Omental fat pad (tissue), 4 donors: ENCODE measurements around the gene LRRC70. TPM values are rescaled to one million over a fixed set of nuclear protein-coding genes. Genes with fewer than 3 reads are reported as not detected.

Experiments
- ATAC-seq: fragments of 150-250 bp; one replicate; pipeline ENCODE4 v1.9.1; 2016; ENCODE audit warnings: mild to moderate bottlenecking, moderate library complexity; ENCODE audit not compliant: low FRiP score
- DNase-seq: peaks from one replicate; pipeline ENCODE4 v3.0.0-alpha.2; 2019; ENCODE audit warnings: low spot score
- CTCF ChIP-seq, 3 donors: fragments of 450-650 bp; IDR thresholded peaks; one replicate each; pipeline ENCODE4 v1.5.1; 2016 to 2017; ENCODE audit warnings: antibody characterized with exemption in 3 of 3, mild to moderate bottlenecking in 3 of 3, moderate library complexity in 2 of 3
- total RNA-seq, 4 donors: library from RNA; depleted of rRNA; stranded (reverse); fragments of >200 nt; gene quantifications; one replicate each; pipeline ENCODE4 v1.1.0, GENCODE V29; 2016

LRRC70 gene
- total RNA-seq, 4 donors from 2014 or later, result 5.8 to 18.4 (median 7.6) TPM

- no peak for DNase-seq
- no peak for ATAC-seq
- no peak for TF ChIP-seq CTCF (IDR thresholded peaks at IDR 0.05)
These were observed 48.5 kb downstream of the LRRC70 start for GRCh38 chr5:62627121-62627520.

- no peak for DNase-seq
- ATAC-seq, result no peak
- TF ChIP-seq CTCF (IDR thresholded peaks at IDR 0.05), result no peak
These were observed 49.3 kb downstream of the LRRC70 start for GRCh38 chr5:62627901-62628300.

Other genes starting within 250 kb of the LRRC70 start
- 10 to 100 TPM; 23.0 to 46.5 (median 32.9) TPM for gene DIMT1, start 174.9 kb upstream of the LRRC70 start, total RNA-seq
- 10 to 100 TPM; 20.8 to 48.2 (median 23.6) TPM for gene IPO11, start 166.1 kb upstream of the LRRC70 start, total RNA-seq